Mammary epithelial cell (primary cell): Measurements from ENCODE around the gene LAMA4.

Experiments used
- EZH2 ChIP-seq: IDR thresholded peaks from 2 replicates; pipeline ENCODE4 v1.6.1; 2012; ENCODE audit warnings: low read length, inconsistent platforms, borderline replicate concordance
- TF ChIP-seq, protein P1 (sequence below), 2 donors: IDR thresholded peaks in 1 of 2; conservative IDR thresholded peaks in 1 of 2; 2 replicates each; pipeline ENCODE4 v1.5.1; 2011 to 2012; ENCODE audit warnings: inconsistent platforms in 2 of 2, low read length in 2 of 2, mild to moderate bottlenecking in 2 of 2, control low read depth in 1 of 2, low read depth in 1 of 2; ENCODE audit not compliant: insufficient read depth in 1 of 2; ENCODE audit errors: extremely low read depth in 1 of 2

DNA sequence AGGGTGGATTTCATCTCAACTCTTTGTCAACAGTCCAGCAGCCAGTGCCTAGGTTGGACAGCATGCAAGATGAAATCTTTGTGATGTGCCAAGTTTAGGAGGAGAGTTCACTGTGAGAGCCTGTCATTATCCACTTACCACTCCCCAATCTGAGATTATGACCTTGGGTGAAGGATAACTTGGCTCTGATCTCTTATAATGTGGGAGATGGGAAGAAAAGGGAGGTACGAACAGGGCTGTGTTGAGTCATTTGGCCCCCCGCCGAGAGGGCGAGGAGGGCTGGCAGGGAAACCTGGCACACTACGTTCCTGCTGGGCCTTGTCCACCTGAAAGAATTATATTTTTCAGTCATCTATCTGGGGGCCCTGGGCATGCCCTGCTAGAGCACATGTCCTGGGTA, 35.8 kb downstream of the LAMA4 start:
- TF ChIP-seq EZH2, result no peak
- TF ChIP-seq, protein P1, sequence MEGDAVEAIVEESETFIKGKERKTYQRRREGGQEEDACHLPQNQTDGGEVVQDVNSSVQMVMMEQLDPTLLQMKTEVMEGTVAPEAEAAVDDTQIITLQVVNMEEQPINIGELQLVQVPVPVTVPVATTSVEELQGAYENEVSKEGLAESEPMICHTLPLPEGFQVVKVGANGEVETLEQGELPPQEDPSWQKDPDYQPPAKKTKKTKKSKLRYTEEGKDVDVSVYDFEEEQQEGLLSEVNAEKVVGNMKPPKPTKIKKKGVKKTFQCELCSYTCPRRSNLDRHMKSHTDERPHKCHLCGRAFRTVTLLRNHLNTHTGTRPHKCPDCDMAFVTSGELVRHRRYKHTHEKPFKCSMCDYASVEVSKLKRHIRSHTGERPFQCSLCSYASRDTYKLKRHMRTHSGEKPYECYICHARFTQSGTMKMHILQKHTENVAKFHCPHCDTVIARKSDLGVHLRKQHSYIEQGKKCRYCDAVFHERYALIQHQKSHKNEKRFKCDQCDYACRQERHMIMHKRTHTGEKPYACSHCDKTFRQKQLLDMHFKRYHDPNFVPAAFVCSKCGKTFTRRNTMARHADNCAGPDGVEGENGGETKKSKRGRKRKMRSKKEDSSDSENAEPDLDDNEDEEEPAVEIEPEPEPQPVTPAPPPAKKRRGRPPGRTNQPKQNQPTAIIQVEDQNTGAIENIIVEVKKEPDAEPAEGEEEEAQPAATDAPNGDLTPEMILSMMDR (conservative IDR thresholded peaks at IDR 0.05 in 1 of 2, IDR thresholded peaks at IDR 0.05 in 1 of 2; ENCODE audit: extremely low read depth in 1 of 2, insufficient read depth in 1 of 2, low read depth in 1 of 2, low read length in 2 of 2), result no peak
